B cell (primary cell): ENCODE measurements around the gene BLOC1S3. TPM values are rescaled to one million over a fixed set of nuclear protein-coding genes. Genes with fewer than 3 reads are reported as not detected.

ENCODE experiments used
- ATAC-seq: fragments of 200-7000 bp; cut with Tn5 transposase; one replicate; pipeline ENCODE4 v1.10.0; 2021; ENCODE audit warnings: low read depth, mild to moderate bottlenecking, moderate number of reproducible peaks, moderate library complexity
- CTCF ChIA-PET: fragments of 350-600 bp; sonication (Branson Sonifier 250); formaldehyde crosslinking; loops from one replicate; lab custom pipeline; 2021; ENCODE audit warnings: antibody characterized with exemption, inconsistent platforms; lab: Charles Lee
- POLR2A ChIA-PET: fragments of 350-600 bp; sonication (Branson Sonifier 250); formaldehyde crosslinking; loops from one replicate; lab custom pipeline; 2021; ENCODE audit warnings: antibody characterized with exemption; lab: Charles Lee
- DNase-seq: peaks from one replicate; pipeline ENCODE4 v3.0.0; 2013
- H2AFZ ChIP-seq: 2 replicates; pipeline ENCODE4 v1.6.1; 2012; ENCODE audit warnings: mild to moderate bottlenecking, low read depth, low read length; ENCODE audit not compliant: insufficient read depth, poor library complexity, severe bottlenecking
- H3K27ac ChIP-seq, 2 donors: 1 replicate in 1 of 2; 2 replicates in 1 of 2; pipeline ENCODE4 v1.5.1; 2012 to 2013; ENCODE audit warnings: low read length in 2 of 2, mild to moderate bottlenecking in 2 of 2, moderate library complexity in 1 of 2
- H3K27me3 ChIP-seq, 4 experiments: fragments of 200-600 bp in 1 of 4; sonication (generic) in 1 of 4; replicated peaks in 1 of 4; 1 replicate in 2 of 4; 2 replicates in 2 of 4; pipeline versions ENCODE4 v1.6.1 to v1.7.0; 2013 to 2016; ENCODE audit warnings: low read length in 3 of 4, mild to moderate bottlenecking in 2 of 4, mixed read lengths in 1 of 4, moderate library complexity in 1 of 4; ENCODE audit not compliant: insufficient read depth in 4 of 4, control insufficient read depth in 3 of 4; ENCODE audit errors: control extremely low read depth in 1 of 4
- H3K36me3 ChIP-seq, 2 experiments: replicated peaks in 1 of 2; 1 replicate in 1 of 2; 2 replicates in 1 of 2; pipeline versions ENCODE4 v1.6.1 to v1.7.1; 2013; ENCODE audit warnings: low read length in 1 of 2; ENCODE audit not compliant: insufficient read depth in 2 of 2, control insufficient read depth in 1 of 2; ENCODE audit errors: control extremely low read depth in 1 of 2, extremely low read depth in 1 of 2
- H3K4me1 ChIP-seq, 2 donors: fragments of 200-600 bp in 1 of 2; sonication (generic) in 1 of 2; 1 replicate in 1 of 2; 2 replicates in 1 of 2; pipeline versions ENCODE4 v1.5.1 to v1.6.1; 2013 to 2017; ENCODE audit warnings: low read length in 2 of 2; ENCODE audit not compliant: control insufficient read depth in 2 of 2, insufficient read depth in 2 of 2
- H3K4me2 ChIP-seq: replicated peaks from 2 replicates; pipeline ENCODE3; 2012; ENCODE audit warnings: mild to moderate bottlenecking, low read depth, low read length; ENCODE audit not compliant: poor library complexity, severe bottlenecking
- H3K4me3 ChIP-seq, 5 experiments: fragments of 200-600 bp in 1 of 5; sonication (generic) in 1 of 5; 1 replicate in 3 of 5; 2 replicates in 2 of 5; pipeline versions ENCODE4 v1.5.1 to v1.7.0; 2011 to 2016; ENCODE audit warnings: low read length in 4 of 5, mild to moderate bottlenecking in 4 of 5, low read depth in 2 of 5, control low read depth in 1 of 5, moderate library complexity in 1 of 5; ENCODE audit not compliant: insufficient read depth in 1 of 5; ENCODE audit errors: control extremely low read depth in 1 of 5, extremely low read depth in 1 of 5
- H3K79me2 ChIP-seq: fragments of 200-600 bp; sonication (generic); one replicate; pipeline ENCODE4 v1.6.0; 2016; ENCODE audit warnings: low read length; ENCODE audit not compliant: control insufficient read depth, insufficient read depth
- H3K9ac ChIP-seq: fragments of 200-600 bp; sonication (generic); 2 replicates; pipeline ENCODE4 v1.6.1; 2017; ENCODE audit warnings: mild to moderate bottlenecking, low read length, moderate library complexity
- H3K9me3 ChIP-seq, 3 donors: one replicate each; pipeline versions ENCODE4 v1.6.1 to v1.7.1; 2013; ENCODE audit warnings: low read length in 2 of 3; ENCODE audit not compliant: control insufficient read depth in 2 of 3, insufficient read depth in 1 of 3; ENCODE audit errors: control extremely low read depth in 1 of 3
- H4K20me1 ChIP-seq: 2 replicates; pipeline ENCODE4 v1.6.0; 2012; ENCODE audit warnings: mild to moderate bottlenecking, low read length; ENCODE audit not compliant: insufficient read depth, control insufficient read depth, poor library complexity, severe bottlenecking
- H3K27ac Mint-ChIP-seq: one replicate; pipeline ENCODE4 v1.8.0; 2021; ENCODE audit warnings: mixed read lengths
- H3K27me3 Mint-ChIP-seq: one replicate; pipeline ENCODE4 v1.8.0; 2021; ENCODE audit warnings: mixed read lengths
- H3K4me1 Mint-ChIP-seq: one replicate; pipeline ENCODE4 v1.8.0; 2021; ENCODE audit warnings: mixed read lengths
- H3K4me3 Mint-ChIP-seq: one replicate; pipeline ENCODE4 v1.8.0; 2021; ENCODE audit warnings: mixed read lengths
- H3K9me3 Mint-ChIP-seq: one replicate; pipeline ENCODE4 v1.8.0; 2022; ENCODE audit warnings: mixed read lengths; ENCODE audit not compliant: insufficient read depth
- CTCF ChIP-seq: fragments of 200-600 bp; IDR thresholded peaks from one replicate; pipeline ENCODE4 v1.8.0; 2022; ENCODE audit warnings: antibody characterized with exemption, mild to moderate bottlenecking
- EZH2 ChIP-seq: IDR thresholded peaks from 2 replicates; pipeline ENCODE4 v1.6.1; 2012; ENCODE audit warnings: borderline replicate concordance, low read depth, mild to moderate bottlenecking, moderate library complexity, low read length; ENCODE audit not compliant: insufficient read depth, poor library complexity, severe bottlenecking
- WGBS: methylation state at CpG from one replicate; pipeline ENCODE4 v1.1.5; 2013; ENCODE audit warnings: missing lambda C conversion rate; ENCODE audit not compliant: insufficient coverage; 5-methylcytosine and 5-hydroxymethylcytosine counted together
- intact Hi-C: fragments of 100-400 bp; cut with micrococcal nuclease; formaldehyde crosslinking; loops from one replicate; pipeline ENCODE4 v1.10.0; 2022
- polyA plus RNA-seq: library from polyadenylated mRNA; depleted of rRNA; stranded (reverse); fragments of >200 nt; gene quantifications from 2 replicates; pipeline ENCODE4 v1.2.3, GENCODE V29; 2012
- total RNA-seq, 2 donors: library from RNA; stranded (reverse); fragments of 120-200 nt in 1 of 2; gene quantifications; 1 replicate in 1 of 2; 2 replicates in 1 of 2; pipeline versions ENCODE4 v1.2.3 to v1.2.4, GENCODE V29; 2013 to 2022

Gene BLOC1S3
- total and polyA plus RNA-seq, 2 donors (not counting 1 experiment from before 2014, with no cell fraction given), result 7.2 to 21.1 TPM

GRCh38 chr19:45205810-45206209, 27.2 kb downstream of the BLOC1S3 start:
- Mint-ChIP-seq H3K4me3 (no peak overlapping the region), H3K4me1 (no peaks in the 10 kb centered on the region), H3K27ac (no peak overlapping the region), H3K9me3 (no peaks in the 10 kb centered on the region), H3K27me3 (peaks cover 6% of the 10 kb centered on the region)
- intact Hi-C loops, result loop anchor here (10.0 kb wide), 1 partner anchor 381 kb away; no protein-coding TSS in a partner anchor
- ChIA-PET POLR2A (no interaction called here), CTCF (no interaction called here)
- Histone ChIP-seq H3K4me3 (no peak overlapping the region), H3K36me3 (no peaks in the 10 kb centered on the region), H3K27me3 (peaks cover 0 to 2% (median 0%) of the 10 kb centered on the region in 4 experiments), H3K4me2 (no peak overlapping the region), H3K79me2 (no peaks in the 10 kb centered on the region), H3K27ac (no peak overlapping the region), H3K9me3 (peaks cover 0 to 21% (median 0%) of the 10 kb centered on the region in 3 donors), H3K9ac (no peak overlapping the region), H2AFZ (no peak overlapping the region), H3K4me1 (no peaks in the 10 kb centered on the region), H4K20me1 (no peaks in the 10 kb centered on the region)
- no peak for ATAC-seq
- TF ChIP-seq CTCF (no peak), EZH2 (no peak)
- no peak for DNase-seq
- 96% methylated on average over 4 of the region's 12 CpGs for WGBS

GRCh38 chr19:45206328-45206727, 27.7 kb downstream of the BLOC1S3 start:
- Histone ChIP-seq H3K9me3 (peaks cover 0 to 18% (median 0%) of the 10 kb centered on the region in 3 donors), H3K4me1 (no peaks in the 10 kb centered on the region), H4K20me1 (no peaks in the 10 kb centered on the region), H3K4me3 (no peak overlapping the region), H3K9ac (no peak overlapping the region), H3K4me2 (no peak overlapping the region), H3K27me3 (peaks cover 0 to 4% (median under 1%) of the 10 kb centered on the region in 4 experiments), H3K79me2 (no peaks in the 10 kb centered on the region), H3K36me3 (no peaks in the 10 kb centered on the region), H3K27ac (no peak overlapping the region), H2AFZ (no peak overlapping the region)
- no peak overlapping the region for H3K27ac Mint-ChIP-seq
- peaks cover 6% of the 10 kb centered on the region for H3K27me3 Mint-ChIP-seq
- DNase-seq (no peak), ATAC-seq (no peak)
- no CpG with 5 or more reads among the region's 3 CpGs for WGBS
- H3K4me3 Mint-ChIP-seq, result no peak overlapping the region
- CTCF ChIA-PET, result no interaction called here
- H3K9me3 Mint-ChIP-seq, result no peaks in the 10 kb centered on the region
- TF ChIP-seq EZH2 (no peak), CTCF (no peak)
- intact Hi-C loops, result loop anchor here (10.0 kb wide), 1 partner anchor 382 kb away; no protein-coding TSS in a partner anchor
- POLR2A ChIA-PET, result no interaction called here
- no peaks in the 10 kb centered on the region for H3K4me1 Mint-ChIP-seq
